GM23338 (cell line): ENCODE results near the gene SLC7A10. TPM values are rescaled to one million over a fixed set of nuclear protein-coding genes. Genes with fewer than 3 reads are reported as not detected.

Experiments used
- ATAC-seq: fragments of 200-7000 bp; cut with Tn5 transposase; 3 replicates; pipeline ENCODE4 v1.9.1; 2020
- DNase-seq: peaks from one replicate; pipeline ENCODE4 v3.0.0-alpha.2; 2015; ENCODE audit warnings: low spot score
- H2AFZ ChIP-seq: fragments of 200-600 bp; sonication (generic); 2 replicates; pipeline ENCODE4 v1.8.0; 2016; ENCODE audit warnings: antibody characterized with exemption, mild to moderate bottlenecking, moderate library complexity
- H3F3A ChIP-seq: fragments of 200-600 bp; sonication (generic); replicated peaks from 2 replicates; pipeline ENCODE4 v1.8.0; 2017; ENCODE audit warnings: antibody characterized with exemption, mixed run types, low read depth
- H3K27ac ChIP-seq: fragments of 200-600 bp; sonication (generic); 2 replicates; pipeline ENCODE4 v1.6.1; 2016; ENCODE audit warnings: low read depth
- H3K27me3 ChIP-seq: fragments of 200-600 bp; sonication (generic); 2 replicates; pipeline ENCODE4 v1.8.0; 2016; ENCODE audit warnings: mild to moderate bottlenecking, mixed run types, moderate library complexity; ENCODE audit not compliant: insufficient read depth
- H3K36me3 ChIP-seq: fragments of 200-600 bp; sonication (generic); 2 replicates; pipeline ENCODE4 v1.8.0; 2016; ENCODE audit warnings: mild to moderate bottlenecking; ENCODE audit not compliant: insufficient read depth
- H3K4me1 ChIP-seq: fragments of 200-600 bp; sonication (generic); 2 replicates; pipeline ENCODE4 v1.8.0; 2016; ENCODE audit warnings: mild to moderate bottlenecking, moderate library complexity; ENCODE audit not compliant: insufficient read depth
- H3K4me2 ChIP-seq: fragments of 200-600 bp; sonication (generic); 2 replicates; pipeline ENCODE4 v1.7.1; 2017; ENCODE audit warnings: mixed run types
- H3K4me3 ChIP-seq: fragments of 200-600 bp; sonication (generic); 2 replicates; pipeline ENCODE4 v1.6.1; 2016; ENCODE audit warnings: mixed run types
- H3K79me2 ChIP-seq: fragments of 200-600 bp; sonication (generic); replicated peaks from 2 replicates; pipeline ENCODE4 v1.8.0; 2017; ENCODE audit warnings: mild to moderate bottlenecking; ENCODE audit not compliant: insufficient read depth
- H3K9me2 ChIP-seq: fragments of 200-600 bp; sonication (generic); 2 replicates; pipeline ENCODE4 v1.8.0; 2017; ENCODE audit not compliant: insufficient read depth
- H4K20me1 ChIP-seq: fragments of 200-600 bp; sonication (generic); replicated peaks from 2 replicates; pipeline ENCODE4 v1.8.0; 2017; ENCODE audit warnings: mild to moderate bottlenecking; ENCODE audit not compliant: insufficient read depth
- H3K27ac Mint-ChIP-seq: 2 replicates; pipeline ENCODE4 v1.8.0; 2020; ENCODE audit warnings: inconsistent platforms, mild to moderate bottlenecking, moderate library complexity, mixed read lengths
- H3K27me3 Mint-ChIP-seq: 3 replicates; pipeline ENCODE4 v1.8.0; 2022; ENCODE audit warnings: low read depth, mild to moderate bottlenecking, moderate library complexity, mixed read lengths, inconsistent platforms; ENCODE audit not compliant: insufficient read depth, poor library complexity
- H3K36me3 Mint-ChIP-seq: 3 replicates; pipeline ENCODE4 v1.8.0; 2021; ENCODE audit warnings: low read depth, mild to moderate bottlenecking, inconsistent platforms, moderate library complexity, mixed read lengths
- H3K4me1 Mint-ChIP-seq: 3 replicates; pipeline ENCODE4 v1.8.0; 2020; ENCODE audit warnings: mild to moderate bottlenecking, inconsistent platforms, mixed read lengths
- H3K4me3 Mint-ChIP-seq: 3 replicates; pipeline ENCODE4 v1.8.0; 2021; ENCODE audit warnings: moderate library complexity, mild to moderate bottlenecking, inconsistent platforms, mixed read lengths
- H3K9me3 Mint-ChIP-seq: 3 replicates; pipeline ENCODE4 v1.8.0; 2020; ENCODE audit warnings: moderate library complexity, mild to moderate bottlenecking, inconsistent platforms, mixed read lengths
- CREB1 ChIP-seq: fragments of 250-450 bp; sonication (Bioruptor Pico); IDR thresholded peaks from 2 replicates; pipeline ENCODE4 v1.5.0; 2020; ENCODE audit warnings: low read depth, mild to moderate bottlenecking, moderate library complexity
- EZH2 ChIP-seq: fragments of 200-600 bp; sonication (generic); IDR thresholded peaks from one replicate; pipeline ENCODE4 v1.8.0; 2017; ENCODE audit warnings: antibody characterized with exemption, mild to moderate bottlenecking, low read depth; ENCODE audit not compliant: unreplicated experiment
- EZH2phosphoT487 ChIP-seq: fragments of 200-600 bp; sonication (generic); IDR thresholded peaks from one replicate; pipeline ENCODE4 v1.8.1; 2018; ENCODE audit warnings: antibody characterized with exemption; ENCODE audit not compliant: unreplicated experiment
- JUNB ChIP-seq: IDR thresholded peaks from one replicate; pipeline ENCODE4 v1.6.1; 2016; ENCODE audit warnings: antibody characterized with exemption; ENCODE audit not compliant: unreplicated experiment
- NANOG ChIP-seq: IDR thresholded peaks from 2 replicates; pipeline ENCODE4 v1.6.1; 2016; ENCODE audit warnings: antibody characterized with exemption, borderline replicate concordance
- POLR2AphosphoS5 ChIP-seq: IDR thresholded peaks from 2 replicates; pipeline ENCODE4 v1.6.1; 2016; ENCODE audit warnings: antibody characterized with exemption, low read depth
- STAT1 ChIP-seq: IDR thresholded peaks from one replicate; pipeline ENCODE4 v1.6.1; 2016; ENCODE audit warnings: antibody characterized with exemption; ENCODE audit not compliant: unreplicated experiment
- ZNF114 ChIP-seq: fragments of 250-450 bp; sonication (Bioruptor Pico); IDR thresholded peaks from 2 replicates; pipeline ENCODE4 v1.5.0; 2020; ENCODE audit warnings: mild to moderate bottlenecking, moderate library complexity
- ZNF331 ChIP-seq: fragments of 250-450 bp; sonication (Bioruptor Pico); IDR thresholded peaks from 2 replicates; pipeline ENCODE4 v1.5.0; 2020; ENCODE audit warnings: low read depth, mild to moderate bottlenecking, moderate library complexity
- polyA plus RNA-seq: library from polyadenylated mRNA; unstranded; fragments of >200 nt; fragmentation: Nextera tagmentation; extraction: Ambion mirVana; gene quantifications from 2 replicates; pipeline ENCODE4 v1.2.1, GENCODE V29; 2016
- total RNA-seq: library from RNA; depleted of rRNA; stranded (reverse); fragments of >200 nt; shearing (Covaris generic); gene quantifications from 2 replicates; pipeline ENCODE4 v1.2.3, GENCODE V29; 2014
- TF ChIP-seq, protein P1 (sequence below): IDR thresholded peaks from one replicate; pipeline ENCODE4 v1.6.1; 2018; ENCODE audit warnings: antibody characterized with exemption; ENCODE audit not compliant: unreplicated experiment
- TF ChIP-seq, protein P2 (sequence below): IDR thresholded peaks from 2 replicates; pipeline ENCODE4 v1.6.1; 2016; ENCODE audit warnings: antibody characterized with exemption
- TF ChIP-seq, protein P3 (sequence below), 2 experiments: fragments of 200-600 bp in 1 of 2; sonication (generic) in 1 of 2; conservative IDR thresholded peaks; 2 replicates each; pipeline versions ENCODE4 v1.5.1 to v1.6.1; 2016 to 2017; ENCODE audit warnings: antibody characterized with exemption in 2 of 2, low read depth in 2 of 2, mild to moderate bottlenecking in 2 of 2, moderate library complexity in 1 of 2
- TF ChIP-seq, protein P4 (sequence below): fragments of 250-450 bp; sonication (Bioruptor Pico); IDR thresholded peaks from 2 replicates; pipeline ENCODE4 v1.5.0; 2020; ENCODE audit warnings: mild to moderate bottlenecking, moderate library complexity

The SLC7A10 gene
- total and polyA plus RNA-seq, 2 experiments from 2014 or later: 3.3 to 6.3 TPM

DNA sequence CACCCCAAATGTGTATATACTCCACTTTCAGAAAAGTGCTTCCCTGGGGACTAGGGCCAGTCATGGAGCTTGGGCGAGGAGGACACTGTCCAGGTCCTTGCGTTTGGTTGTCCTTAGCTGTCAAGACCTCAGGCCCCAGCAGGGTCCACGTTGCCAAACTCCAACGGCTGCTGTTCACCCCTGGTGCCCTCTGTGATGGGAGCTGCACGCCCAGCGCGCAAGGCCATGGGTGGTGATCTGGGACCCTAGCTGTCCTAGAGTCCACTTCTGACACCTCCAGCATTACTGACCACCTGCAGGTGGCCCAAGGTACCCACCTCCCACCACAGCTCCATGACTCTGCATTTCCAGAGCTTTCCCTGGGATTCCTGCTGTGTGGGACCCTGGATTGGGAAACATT lies 27.5 kb downstream of the SLC7A10 start:
- Histone ChIP-seq H3K9me2 (no peaks in the 10 kb centered on the region), H3F3A (no peaks in the 10 kb centered on the region), H3K27me3 (peaks cover 12% of the 10 kb centered on the region), H3K36me3 (no peaks in the 10 kb centered on the region), H3K4me3 (no peak overlapping the region), H3K79me2 (no peaks in the 10 kb centered on the region), H2AFZ (no peak overlapping the region), H3K4me1 (peaks cover 5% of the 10 kb centered on the region; the same call in 1 of the 2 replicates), H3K4me2 (no peak overlapping the region), H3K27ac (no peak overlapping the region), H4K20me1 (peaks cover 4% of the 10 kb centered on the region; the same call in 1 of the 2 replicates)
- no peak for DNase-seq
- no peak for ATAC-seq
- H3K27me3 Mint-ChIP-seq: peaks cover 13% of the 10 kb centered on the region
- no peak for TF ChIP-seq EZH2phosphoT487
- TF ChIP-seq, protein P1, sequence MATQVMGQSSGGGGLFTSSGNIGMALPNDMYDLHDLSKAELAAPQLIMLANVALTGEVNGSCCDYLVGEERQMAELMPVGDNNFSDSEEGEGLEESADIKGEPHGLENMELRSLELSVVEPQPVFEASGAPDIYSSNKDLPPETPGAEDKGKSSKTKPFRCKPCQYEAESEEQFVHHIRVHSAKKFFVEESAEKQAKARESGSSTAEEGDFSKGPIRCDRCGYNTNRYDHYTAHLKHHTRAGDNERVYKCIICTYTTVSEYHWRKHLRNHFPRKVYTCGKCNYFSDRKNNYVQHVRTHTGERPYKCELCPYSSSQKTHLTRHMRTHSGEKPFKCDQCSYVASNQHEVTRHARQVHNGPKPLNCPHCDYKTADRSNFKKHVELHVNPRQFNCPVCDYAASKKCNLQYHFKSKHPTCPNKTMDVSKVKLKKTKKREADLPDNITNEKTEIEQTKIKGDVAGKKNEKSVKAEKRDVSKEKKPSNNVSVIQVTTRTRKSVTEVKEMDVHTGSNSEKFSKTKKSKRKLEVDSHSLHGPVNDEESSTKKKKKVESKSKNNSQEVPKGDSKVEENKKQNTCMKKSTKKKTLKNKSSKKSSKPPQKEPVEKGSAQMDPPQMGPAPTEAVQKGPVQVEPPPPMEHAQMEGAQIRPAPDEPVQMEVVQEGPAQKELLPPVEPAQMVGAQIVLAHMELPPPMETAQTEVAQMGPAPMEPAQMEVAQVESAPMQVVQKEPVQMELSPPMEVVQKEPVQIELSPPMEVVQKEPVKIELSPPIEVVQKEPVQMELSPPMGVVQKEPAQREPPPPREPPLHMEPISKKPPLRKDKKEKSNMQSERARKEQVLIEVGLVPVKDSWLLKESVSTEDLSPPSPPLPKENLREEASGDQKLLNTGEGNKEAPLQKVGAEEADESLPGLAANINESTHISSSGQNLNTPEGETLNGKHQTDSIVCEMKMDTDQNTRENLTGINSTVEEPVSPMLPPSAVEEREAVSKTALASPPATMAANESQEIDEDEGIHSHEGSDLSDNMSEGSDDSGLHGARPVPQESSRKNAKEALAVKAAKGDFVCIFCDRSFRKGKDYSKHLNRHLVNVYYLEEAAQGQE: no peak
- no peak for TF ChIP-seq EZH2
- no peak for TF ChIP-seq STAT1
- TF ChIP-seq CREB1 (CRISPR knock-in tag): no peak
- TF ChIP-seq, protein P2, sequence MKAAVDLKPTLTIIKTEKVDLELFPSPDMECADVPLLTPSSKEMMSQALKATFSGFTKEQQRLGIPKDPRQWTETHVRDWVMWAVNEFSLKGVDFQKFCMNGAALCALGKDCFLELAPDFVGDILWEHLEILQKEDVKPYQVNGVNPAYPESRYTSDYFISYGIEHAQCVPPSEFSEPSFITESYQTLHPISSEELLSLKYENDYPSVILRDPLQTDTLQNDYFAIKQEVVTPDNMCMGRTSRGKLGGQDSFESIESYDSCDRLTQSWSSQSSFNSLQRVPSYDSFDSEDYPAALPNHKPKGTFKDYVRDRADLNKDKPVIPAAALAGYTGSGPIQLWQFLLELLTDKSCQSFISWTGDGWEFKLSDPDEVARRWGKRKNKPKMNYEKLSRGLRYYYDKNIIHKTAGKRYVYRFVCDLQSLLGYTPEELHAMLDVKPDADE: no peak
- no peak for TF ChIP-seq JUNB
- no peak for TF ChIP-seq ZNF331 (CRISPR knock-in tag)
- no peak for TF ChIP-seq NANOG
- TF ChIP-seq, protein P3, sequence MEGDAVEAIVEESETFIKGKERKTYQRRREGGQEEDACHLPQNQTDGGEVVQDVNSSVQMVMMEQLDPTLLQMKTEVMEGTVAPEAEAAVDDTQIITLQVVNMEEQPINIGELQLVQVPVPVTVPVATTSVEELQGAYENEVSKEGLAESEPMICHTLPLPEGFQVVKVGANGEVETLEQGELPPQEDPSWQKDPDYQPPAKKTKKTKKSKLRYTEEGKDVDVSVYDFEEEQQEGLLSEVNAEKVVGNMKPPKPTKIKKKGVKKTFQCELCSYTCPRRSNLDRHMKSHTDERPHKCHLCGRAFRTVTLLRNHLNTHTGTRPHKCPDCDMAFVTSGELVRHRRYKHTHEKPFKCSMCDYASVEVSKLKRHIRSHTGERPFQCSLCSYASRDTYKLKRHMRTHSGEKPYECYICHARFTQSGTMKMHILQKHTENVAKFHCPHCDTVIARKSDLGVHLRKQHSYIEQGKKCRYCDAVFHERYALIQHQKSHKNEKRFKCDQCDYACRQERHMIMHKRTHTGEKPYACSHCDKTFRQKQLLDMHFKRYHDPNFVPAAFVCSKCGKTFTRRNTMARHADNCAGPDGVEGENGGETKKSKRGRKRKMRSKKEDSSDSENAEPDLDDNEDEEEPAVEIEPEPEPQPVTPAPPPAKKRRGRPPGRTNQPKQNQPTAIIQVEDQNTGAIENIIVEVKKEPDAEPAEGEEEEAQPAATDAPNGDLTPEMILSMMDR (conservative IDR thresholded peaks at IDR 0.05; ENCODE audit: low read depth in 2 of 2): no peak
- TF ChIP-seq, protein P4, sequence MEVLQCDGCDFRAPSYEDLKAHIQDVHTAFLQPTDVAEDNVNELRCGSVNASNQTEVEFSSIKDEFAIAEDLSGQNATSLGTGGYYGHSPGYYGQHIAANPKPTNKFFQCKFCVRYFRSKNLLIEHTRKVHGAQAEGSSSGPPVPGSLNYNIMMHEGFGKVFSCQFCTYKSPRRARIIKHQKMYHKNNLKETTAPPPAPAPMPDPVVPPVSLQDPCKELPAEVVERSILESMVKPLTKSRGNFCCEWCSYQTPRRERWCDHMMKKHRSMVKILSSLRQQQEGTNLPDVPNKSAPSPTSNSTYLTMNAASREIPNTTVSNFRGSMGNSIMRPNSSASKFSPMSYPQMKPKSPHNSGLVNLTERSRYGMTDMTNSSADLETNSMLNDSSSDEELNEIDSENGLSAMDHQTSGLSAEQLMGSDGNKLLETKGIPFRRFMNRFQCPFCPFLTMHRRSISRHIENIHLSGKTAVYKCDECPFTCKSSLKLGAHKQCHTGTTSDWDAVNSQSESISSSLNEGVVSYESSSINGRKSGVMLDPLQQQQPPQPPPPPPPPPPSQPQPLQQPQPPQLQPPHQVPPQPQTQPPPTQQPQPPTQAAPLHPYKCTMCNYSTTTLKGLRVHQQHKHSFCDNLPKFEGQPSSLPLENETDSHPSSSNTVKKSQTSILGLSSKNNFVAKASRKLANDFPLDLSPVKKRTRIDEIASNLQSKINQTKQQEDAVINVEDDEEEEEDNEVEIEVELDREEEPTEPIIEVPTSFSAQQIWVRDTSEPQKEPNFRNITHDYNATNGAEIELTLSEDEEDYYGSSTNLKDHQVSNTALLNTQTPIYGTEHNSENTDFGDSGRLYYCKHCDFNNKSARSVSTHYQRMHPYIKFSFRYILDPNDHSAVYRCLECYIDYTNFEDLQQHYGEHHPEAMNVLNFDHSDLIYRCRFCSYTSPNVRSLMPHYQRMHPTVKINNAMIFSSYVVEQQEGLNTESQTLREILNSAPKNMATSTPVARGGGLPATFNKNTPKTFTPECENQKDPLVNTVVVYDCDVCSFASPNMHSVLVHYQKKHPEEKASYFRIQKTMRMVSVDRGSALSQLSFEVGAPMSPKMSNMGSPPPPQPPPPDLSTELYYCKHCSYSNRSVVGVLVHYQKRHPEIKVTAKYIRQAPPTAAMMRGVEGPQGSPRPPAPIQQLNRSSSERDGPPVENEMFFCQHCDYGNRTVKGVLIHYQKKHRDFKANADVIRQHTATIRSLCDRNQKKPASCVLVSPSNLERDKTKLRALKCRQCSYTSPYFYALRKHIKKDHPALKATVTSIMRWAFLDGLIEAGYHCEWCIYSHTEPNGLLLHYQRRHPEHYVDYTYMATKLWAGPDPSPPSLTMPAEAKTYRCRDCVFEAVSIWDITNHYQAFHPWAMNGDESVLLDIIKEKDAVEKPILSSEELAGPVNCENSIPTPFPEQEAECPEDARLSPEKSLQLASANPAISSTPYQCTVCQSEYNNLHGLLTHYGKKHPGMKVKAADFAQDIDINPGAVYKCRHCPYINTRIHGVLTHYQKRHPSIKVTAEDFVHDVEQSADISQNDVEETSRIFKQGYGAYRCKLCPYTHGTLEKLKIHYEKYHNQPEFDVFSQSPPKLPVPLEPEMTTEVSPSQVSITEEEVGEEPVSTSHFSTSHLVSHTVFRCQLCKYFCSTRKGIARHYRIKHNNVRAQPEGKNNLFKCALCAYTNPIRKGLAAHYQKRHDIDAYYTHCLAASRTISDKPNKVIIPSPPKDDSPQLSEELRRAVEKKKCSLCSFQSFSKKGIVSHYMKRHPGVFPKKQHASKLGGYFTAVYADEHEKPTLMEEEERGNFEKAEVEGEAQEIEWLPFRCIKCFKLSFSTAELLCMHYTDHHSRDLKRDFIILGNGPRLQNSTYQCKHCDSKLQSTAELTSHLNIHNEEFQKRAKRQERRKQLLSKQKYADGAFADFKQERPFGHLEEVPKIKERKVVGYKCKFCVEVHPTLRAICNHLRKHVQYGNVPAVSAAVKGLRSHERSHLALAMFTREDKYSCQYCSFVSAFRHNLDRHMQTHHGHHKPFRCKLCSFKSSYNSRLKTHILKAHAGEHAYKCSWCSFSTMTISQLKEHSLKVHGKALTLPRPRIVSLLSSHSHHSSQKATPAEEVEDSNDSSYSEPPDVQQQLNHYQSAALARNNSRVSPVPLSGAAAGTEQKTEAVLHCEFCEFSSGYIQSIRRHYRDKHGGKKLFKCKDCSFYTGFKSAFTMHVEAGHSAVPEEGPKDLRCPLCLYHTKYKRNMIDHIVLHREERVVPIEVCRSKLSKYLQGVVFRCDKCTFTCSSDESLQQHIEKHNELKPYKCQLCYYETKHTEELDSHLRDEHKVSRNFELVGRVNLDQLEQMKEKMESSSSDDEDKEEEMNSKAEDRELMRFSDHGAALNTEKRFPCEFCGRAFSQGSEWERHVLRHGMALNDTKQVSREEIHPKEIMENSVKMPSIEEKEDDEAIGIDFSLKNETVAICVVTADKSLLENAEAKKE (CRISPR knock-in tag): no peak
- TF ChIP-seq POLR2AphosphoS5: no peak
- no peak for TF ChIP-seq ZNF114
- H3K4me3 Mint-ChIP-seq: no peak overlapping the region
- no peak overlapping the region for H3K27ac Mint-ChIP-seq
- H3K9me3 Mint-ChIP-seq: no peaks in the 10 kb centered on the region; the same call in 2 of the 3 replicates
- H3K36me3 Mint-ChIP-seq: peaks cover 6% of the 10 kb centered on the region
- no peaks in the 10 kb centered on the region for H3K4me1 Mint-ChIP-seq
